HG03135 (cell line): ENCODE results near the gene TLE1.

ENCODE experiments used
- ATAC-seq: cut with Tn5 transposase; IDR thresholded peaks from one replicate; pipeline ENCODE4 v1.9.1; 2021; ENCODE audit warnings: mild to moderate bottlenecking, moderate library complexity; ENCODE audit not compliant: unreplicated experiment

Gene TLE1

GRCh38 chr9:81584099-81584498 is 105.2 kb downstream of the TLE1 start:
- no peak for ATAC-seq

- no peak for ATAC-seq
Observed at GRCh38 chr9:81581986-81582385, 107.4 kb downstream of the TLE1 start.

GRCh38 chr9:81579381-81579780 is 110.0 kb downstream of the TLE1 start:
- ATAC-seq: no peak

- no peak for ATAC-seq
Observed at GRCh38 chr9:81578606-81579005, 110.7 kb downstream of the TLE1 start.

- no peak for ATAC-seq
Observed at GRCh38 chr9:81575956-81576355, 113.4 kb downstream of the TLE1 start.

GRCh38 chr9:81574405-81574804 is 114.9 kb downstream of the TLE1 start:
- no peak for ATAC-seq

- no peak for ATAC-seq
Observed at GRCh38 chr9:81573415-81574321, 115.7 kb downstream of the TLE1 start.

- no peak for ATAC-seq
Observed at GRCh38 chr9:81570083-81570482, 119.3 kb downstream of the TLE1 start.

GRCh38 chr9:81566074-81566698 is 123.2 kb downstream of the TLE1 start:
- ATAC-seq: no peak

GRCh38 chr9:81565609-81566008 is 123.7 kb downstream of the TLE1 start:
- ATAC-seq: no peak

GRCh38 chr9:81565144-81565543 is 124.2 kb downstream of the TLE1 start:
- no peak for ATAC-seq

GRCh38 chr9:81564632-81565031 is 124.7 kb downstream of the TLE1 start:
- no peak for ATAC-seq

- no peak for ATAC-seq
Observed at GRCh38 chr9:81563739-81564138, 125.6 kb downstream of the TLE1 start.

GRCh38 chr9:81563020-81563407 is 126.3 kb downstream of the TLE1 start:
- no peak for ATAC-seq

GRCh38 chr9:81562231-81563019 is 126.9 kb downstream of the TLE1 start:
- ATAC-seq: no peak

- ATAC-seq: no peak
Observed at GRCh38 chr9:81560851-81561732, 128.3 kb downstream of the TLE1 start.

GRCh38 chr9:81559709-81560108 is 129.6 kb downstream of the TLE1 start:
- no peak for ATAC-seq

- ATAC-seq: no peak
Observed at GRCh38 chr9:81559197-81559596, 130.2 kb downstream of the TLE1 start.

GRCh38 chr9:81558091-81558830 is 131.1 kb downstream of the TLE1 start:
- no peak for ATAC-seq
